ENCODE measurements around the gene BCAT1. TPM values are rescaled to one million over a fixed set of nuclear protein-coding genes. Genes with fewer than 3 reads are reported as not detected.

BCAT1 gene
- total and polyA plus RNA-seq, 2 of the 8 experiments (the other 6 are each of a cell fraction or from before 2014, with no cell fraction given), result 19.7 to 263 TPM

DNA sequence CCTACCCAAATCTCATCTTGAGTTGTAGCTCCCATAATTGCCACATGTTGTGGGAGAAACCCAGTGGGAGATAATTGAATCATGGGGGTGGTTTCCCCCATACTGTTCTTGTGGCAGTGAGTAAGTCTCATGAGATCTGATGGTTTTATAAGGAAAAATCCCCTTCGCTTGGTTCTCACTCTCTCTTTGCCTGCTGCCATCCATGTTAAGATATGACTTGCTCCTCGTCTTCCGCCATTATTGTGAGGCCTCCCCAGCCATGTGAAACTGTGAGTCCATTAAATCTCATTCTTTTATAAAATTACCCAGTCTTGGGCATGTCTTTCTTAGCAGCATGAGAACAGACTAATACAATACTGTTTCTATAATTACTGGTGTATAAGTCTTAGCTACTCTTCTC, 6.5 kb upstream of the BCAT1 start:
- Histone ChIP-seq H3K9ac (replicated peaks in 1 of 4; ENCODE audit: extremely low read depth in 1 of 4, low read depth in 3 of 4, low read length in 3 of 4) (no peak overlapping the region), H3K56ac (replicated peaks; ENCODE audit: insufficient read length, low read depth, low read length) (no peak overlapping the region), H4K20me1 (replicated peaks in 1 of 2; ENCODE audit: control insufficient read depth in 1 of 2, insufficient read depth in 2 of 2, low read length in 2 of 2) (no peaks in the 10 kb centered on the region), H3K79me1 (ENCODE audit: low read depth, low read length) (no peaks in the 10 kb centered on the region), H2BK12ac (ENCODE audit: low read depth, low read length) (no peak overlapping the region), H3K18ac (ENCODE audit: extremely low read depth, low read length) (no peak overlapping the region), H2AK5ac (ENCODE audit: low read depth, low read length) (no peak overlapping the region), H2BK120ac (replicated peaks; ENCODE audit: low read depth, low read length) (no peak overlapping the region), H3K9me3 (ENCODE audit: insufficient read depth in 2 of 2, low read depth in 1 of 2, low read length in 1 of 2) (no peaks in the 10 kb centered on the region), H2BK5ac (ENCODE audit: low read depth, low read length) (no peak overlapping the region), H3K23me2 (ENCODE audit: low read depth, low read length) (peaks cover 1% of the 10 kb centered on the region; the same call in 1 of the 2 replicates), H2BK15ac (ENCODE audit: low read length) (no peak overlapping the region), H3K23ac (ENCODE audit: insufficient read length) (no peak overlapping the region), H3K4ac (replicated peaks; ENCODE audit: insufficient read length, low read depth, low read length) (no peak overlapping the region), H4K8ac (ENCODE audit: extremely low read depth, insufficient read depth, low read length) (no peak overlapping the region), H3K4me2 (ENCODE audit: insufficient read depth in 1 of 2, low read depth in 2 of 2, low read length in 2 of 2) (no peak overlapping the region), H3K36me3 (ENCODE audit: control insufficient read depth in 2 of 4, insufficient read depth in 4 of 4, low read length in 3 of 4) (no peaks in the 10 kb centered on the region), H3K4me1 (replicated peaks in 1 of 4; ENCODE audit: control insufficient read depth in 3 of 4, insufficient read depth in 4 of 4, low read length in 3 of 4) (peaks cover 4 to 9% (median 7%) of the 10 kb centered on the region in 4 experiments; a peak in 5 of 7 replicates), H3K4me3 (ENCODE audit: extremely low read depth in 1 of 4, insufficient read depth in 2 of 4, low read depth in 3 of 4, low read length in 4 of 4) (no peak overlapping the region), H3K27ac (ENCODE audit: low read depth, low read length) (no peak overlapping the region), H4K5ac (ENCODE audit: insufficient read length, low read depth, low read length) (no peak overlapping the region), H4K91ac (replicated peaks; ENCODE audit: insufficient read length, low read length) (no peak overlapping the region), H3K79me2 (ENCODE audit: control insufficient read depth in 1 of 2, insufficient read depth in 2 of 2, low read length in 2 of 2) (no peaks in the 10 kb centered on the region), H3K27me3 (replicated peaks in 1 of 4; ENCODE audit: control insufficient read depth in 3 of 4, extremely low read depth in 1 of 4, insufficient read depth in 3 of 4, low read length in 3 of 4) (no peaks in the 10 kb centered on the region), H2BK20ac (ENCODE audit: low read length) (no peak overlapping the region), H3K14ac (ENCODE audit: insufficient read length) (no peak overlapping the region), H2AFZ (ENCODE audit: low read length) (no peak overlapping the region)
- 94% methylated on average over 3 of the region's 3 CpGs; no CpG with 5 or more reads in 1 of the 2 experiments for WGBS, 2 experiments (ENCODE audit: extremely low coverage in 1 of 2, insufficient coverage in 1 of 2, insufficient read length in 1 of 2, insufficient replicate concordance in 2 of 2, low coverage in 1 of 2, low lambda C conversion rate in 2 of 2, missing lambda C conversion rate in 1 of 2)
- DNase-seq (ENCODE audit: low read depth in 1 of 2, low spot score in 2 of 2) (no peak), FAIRE-seq (no peak)
- ChIA-PET POLR2A (ENCODE audit: partially characterized antibody) (interaction anchor here (0.6 to 22.8 kb wide), 3 partner anchors 8 to 115 kb away, joined by 4 to 468 read pairs (median 25); partner anchors contain the start of gene BCAT1), CTCF (ENCODE audit: partially characterized antibody) (interaction anchor here (0.7 to 1.0 kb wide), 2 partner anchors 12 to 26 kb away, joined by 3 read pairs; no protein-coding TSS in a partner anchor)
- TF ChIP-seq POLR2AphosphoS5 (IDR thresholded peaks at IDR 0.05; ENCODE audit: low read depth, low read length), result no peak
- TF ChIP-seq GTF2F1 (IDR thresholded peaks at IDR 0.05; ENCODE audit: borderline replicate concordance, low read depth, low read length), result no peak
- TF ChIP-seq ASH2L (IDR thresholded peaks at IDR 0.05; ENCODE audit: low read length), result no peak
- TF ChIP-seq, protein P1, sequence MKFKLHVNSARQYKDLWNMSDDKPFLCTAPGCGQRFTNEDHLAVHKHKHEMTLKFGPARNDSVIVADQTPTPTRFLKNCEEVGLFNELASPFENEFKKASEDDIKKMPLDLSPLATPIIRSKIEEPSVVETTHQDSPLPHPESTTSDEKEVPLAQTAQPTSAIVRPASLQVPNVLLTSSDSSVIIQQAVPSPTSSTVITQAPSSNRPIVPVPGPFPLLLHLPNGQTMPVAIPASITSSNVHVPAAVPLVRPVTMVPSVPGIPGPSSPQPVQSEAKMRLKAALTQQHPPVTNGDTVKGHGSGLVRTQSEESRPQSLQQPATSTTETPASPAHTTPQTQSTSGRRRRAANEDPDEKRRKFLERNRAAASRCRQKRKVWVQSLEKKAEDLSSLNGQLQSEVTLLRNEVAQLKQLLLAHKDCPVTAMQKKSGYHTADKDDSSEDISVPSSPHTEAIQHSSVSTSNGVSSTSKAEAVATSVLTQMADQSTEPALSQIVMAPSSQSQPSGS (IDR thresholded peaks at IDR 0.05; ENCODE audit: low read length), result no peak
- no peak for TF ChIP-seq NANOG (IDR thresholded peaks at IDR 0.05; ENCODE audit: insufficient read depth, low read depth, low read length, poor library complexity, severe bottlenecking)
- TF ChIP-seq ZNF274 (IDR thresholded peaks at IDR 0.05; ENCODE audit: borderline replicate concordance, extremely low read depth, low read length), result no peak
- no peak for TF ChIP-seq RFX5 (IDR thresholded peaks at IDR 0.05; ENCODE audit: borderline replicate concordance, low read depth, low read length)
- no peak for TF ChIP-seq TAF1 (IDR thresholded peaks at IDR 0.05; ENCODE audit: low read depth, low read length)
- no peak for TF ChIP-seq TBP (IDR thresholded peaks at IDR 0.05; ENCODE audit: low read depth, low read length)
- no peak for TF ChIP-seq SIN3A (conservative IDR thresholded peaks at IDR 0.05 in 1 of 2, IDR thresholded peaks at IDR 0.05 in 1 of 2; ENCODE audit: low read depth in 1 of 2, low read length in 2 of 2)

Measured in H1 (cell line).